Psoas muscle (tissue), 8 donors: Measurements from ENCODE around the gene VPS16. TPM values are rescaled to one million over a fixed set of nuclear protein-coding genes. Genes with fewer than 3 reads are reported as not detected.

ENCODE experiments used
- ATAC-seq, 4 donors: fragments of 200-7000 bp; cut with Tn5 transposase; one replicate each; pipeline ENCODE4 v1.9.1; 2020; ENCODE audit warnings: moderate library complexity in 3 of 4, mild to moderate bottlenecking in 2 of 4
- DNase-seq, 2 donors: peaks; one replicate each; pipeline ENCODE4 v3.0.0-alpha.2; 2020
- H3K27ac ChIP-seq: fragments of 200-600 bp; one replicate; pipeline ENCODE4 v1.8.0; 2022
- H3K27me3 ChIP-seq, 3 donors: fragments of 200-600 bp in 1 of 3; one replicate each; pipeline versions ENCODE4 v1.6.1 to v1.8.0; 2013 to 2022; ENCODE audit warnings: low read length in 2 of 3, mild to moderate bottlenecking in 2 of 3, moderate library complexity in 1 of 3; ENCODE audit not compliant: insufficient read depth in 3 of 3
- H3K36me3 ChIP-seq, 2 donors: fragments of 200-600 bp in 1 of 2; one replicate each; pipeline versions ENCODE4 v1.6.1 to v1.8.0; 2013 to 2022; ENCODE audit warnings: low read depth in 1 of 2, mild to moderate bottlenecking in 1 of 2, moderate library complexity in 1 of 2; ENCODE audit not compliant: insufficient read depth in 1 of 2
- H3K4me1 ChIP-seq: fragments of 200-600 bp; one replicate; pipeline ENCODE4 v1.8.0; 2022
- H3K4me3 ChIP-seq: fragments of 200-600 bp; one replicate; pipeline ENCODE4 v1.8.0; 2022; ENCODE audit warnings: mild to moderate bottlenecking
- H3K9me3 ChIP-seq: fragments of 200-600 bp; one replicate; pipeline ENCODE4 v1.8.0; 2022
- CTCF ChIP-seq: fragments of 200-600 bp; IDR thresholded peaks from one replicate; pipeline ENCODE4 v1.8.0; 2022; ENCODE audit warnings: antibody characterized with exemption
- WGBS, 3 donors: extraction: QIAGEN DNeasy Blood & Tissue Kit; methylation state at CpG; one replicate each; pipeline versions ENCODE4 v1.1.6 to v1.1.7; 2013; 5-methylcytosine and 5-hydroxymethylcytosine counted together
- intact Hi-C, 2 donors: fragments of 100-400 bp; cut with DNase I; formaldehyde crosslinking; loops; one replicate each; pipeline versions ENCODE4 v1.11.0 to v1.14.2; 2022
- polyA plus RNA-seq, 3 donors: library from polyadenylated mRNA; stranded (reverse); fragments of 200-250 nt; gene quantifications; one replicate each; pipeline ENCODE4 v1.2.3, GENCODE V29; 2013
- total RNA-seq, 4 donors: library from RNA; stranded (reverse); fragmentation: NEBNext Ultra II Directional in 2 of 4; extraction: Animal tissue kit (Norgen Biotek cat#: 25700) in 2 of 4; gene quantifications; one replicate each; pipeline versions ENCODE4 v1.2.1 to v1.2.4, GENCODE V29; 2021 to 2023
- donor health status: healthy with polysubstance abuse.
- donor health status: DM: no; HTN: no; CAD: no; lungs with moderate emphysema.
- donor health status: Bipolar disorder and iron deficiency.
- donor health status: healthy.
- donor health status: DM: yes; HTN: yes; CAD: no.
- donor health status: DM: no; HTN: no; CAD: no.
- donor health status: DM: no; HTN: no; CAD: no.
- donor health status: DM: yes; HTN: yes; CAD: no.

The VPS16 gene
- total and polyA plus RNA-seq, 7 donors = 17.1 to 25.5 (median 20.2) TPM

- DNase-seq (no peak), ATAC-seq (no peak)
- H3K27me3 ChIP-seq = peaks cover 0 to 92% (median 38%) of the 10 kb centered on the region in 3 donors
- no peak overlapping the region for H3K27ac ChIP-seq
- TF ChIP-seq CTCF = no peak
- 11 to 14% (median 11%) methylated on average over 13 of the region's 13 CpGs for WGBS, 3 donors
- H3K9me3 ChIP-seq = no peaks in the 10 kb centered on the region
- no peak overlapping the region for H3K4me3 ChIP-seq
- H3K36me3 ChIP-seq = no peaks in the 10 kb centered on the region
- intact Hi-C loops = no loop called here
- H3K4me1 ChIP-seq = no peaks in the 10 kb centered on the region
Measured at GRCh38 chr20:2801286-2801728, 39.2 kb upstream of the VPS16 start.

DNA sequence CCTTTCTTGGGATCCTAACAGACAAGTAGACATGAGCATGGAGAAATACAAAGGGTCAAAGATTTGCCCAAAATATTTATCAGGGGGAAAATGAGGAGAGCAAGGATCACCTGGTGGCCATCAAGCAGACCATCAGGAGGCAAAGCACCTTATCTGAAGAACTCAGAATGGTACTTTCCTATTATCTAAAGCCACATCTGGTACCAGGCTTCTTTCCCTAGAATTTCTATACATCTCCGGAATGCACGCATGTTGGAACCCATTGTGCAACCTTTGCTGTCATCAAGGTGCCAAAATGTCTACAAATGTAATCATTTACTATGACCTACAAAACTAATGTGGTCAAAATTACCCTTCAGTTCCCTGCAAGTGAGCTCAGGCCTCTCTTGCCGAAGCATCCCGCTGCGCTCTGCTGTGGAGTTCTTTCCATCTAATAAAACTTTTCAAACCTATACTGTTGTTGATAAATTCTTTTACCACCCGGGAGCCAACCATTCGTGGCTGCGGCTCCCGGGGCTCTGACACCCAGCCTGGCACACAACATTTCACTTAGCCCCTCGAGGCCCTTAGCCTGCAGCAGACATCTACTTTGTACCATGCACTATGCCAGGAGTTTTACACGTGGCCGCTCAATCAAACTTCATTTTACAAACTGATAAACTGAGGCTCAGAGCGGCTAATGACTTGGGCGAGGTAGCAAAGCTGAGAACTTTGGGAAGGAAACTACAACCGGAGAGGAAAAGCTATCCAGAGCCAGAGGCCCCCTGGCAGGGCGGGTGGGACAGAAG, 36.3 kb upstream of the VPS16 start:
- intact Hi-C loops = no loop called here
- Histone ChIP-seq H3K4me3 (no peak overlapping the region), H3K27ac (no peak overlapping the region), H3K27me3 (peaks cover 0 to 100% (median 39%) of the 10 kb centered on the region in 3 donors), H3K9me3 (no peaks in the 10 kb centered on the region), H3K4me1 (no peaks in the 10 kb centered on the region), H3K36me3 (no peaks in the 10 kb centered on the region)
- 46 to 54% (median 51%) methylated on average over 15 to 16 of the region's 16 CpGs for WGBS, 3 donors
- TF ChIP-seq CTCF = no peak
- DNase-seq (no peak), ATAC-seq (no peak)

- WGBS, 3 donors = 6 to 10% (median 9%) methylated on average over 39 to 49 of the region's 49 CpGs
- Histone ChIP-seq H3K4me1 (no peaks in the 10 kb centered on the region), H3K27me3 (peaks cover 0 to 94% (median 33%) of the 10 kb centered on the region in 3 donors), H3K36me3 (no peaks in the 10 kb centered on the region), H3K4me3 (no peak overlapping the region), H3K27ac (no peak overlapping the region), H3K9me3 (no peaks in the 10 kb centered on the region)
- DNase-seq (no peak), ATAC-seq (no peak)
- no peak for TF ChIP-seq CTCF
- intact Hi-C loops = no loop called here
Measured at GRCh38 chr20:2804852-2805688, 35.5 kb upstream of the VPS16 start.

- H3K27me3 ChIP-seq = peaks cover 0 to 86% (median 30%) of the 10 kb centered on the region in 3 donors
- no peak for TF ChIP-seq CTCF
- H3K36me3 ChIP-seq = no peaks in the 10 kb centered on the region
- WGBS, 3 donors = 10 to 16% (median 13%) methylated on average over 22 of the region's 22 CpGs
- no peaks in the 10 kb centered on the region for H3K9me3 ChIP-seq
- H3K4me3 ChIP-seq = no peak overlapping the region
- no peak overlapping the region for H3K27ac ChIP-seq
- DNase-seq (no peak), ATAC-seq (no peak)
- H3K4me1 ChIP-seq = no peaks in the 10 kb centered on the region
- intact Hi-C loops = no loop called here
Measured at GRCh38 chr20:2805689-2806350, 34.7 kb upstream of the VPS16 start.
